Fibroblast of the aortic adventitia (primary cell): Measurements from ENCODE around the gene RBP4. TPM values are rescaled to one million over a fixed set of nuclear protein-coding genes. Genes with fewer than 3 reads are reported as not detected.

Experiments used
- DNase-seq: peaks from one replicate; pipeline ENCODE4 v3.0.0-alpha.2; 2010; ENCODE audit warnings: low read depth
- H3K4me3 ChIP-seq: 2 replicates; pipeline ENCODE4 v1.5.1; 2011; ENCODE audit warnings: low read depth, mild to moderate bottlenecking, control low read depth, low read length, moderate library complexity
- total RNA-seq: library from RNA; depleted of rRNA; stranded (reverse); fragments of >200 nt; gene quantifications from 2 replicates; pipeline ENCODE4 v1.2.3, GENCODE V29; 2012; ENCODE audit warnings: low replicate concordance
- TF ChIP-seq, protein P1 (sequence below): IDR thresholded peaks from 2 replicates; pipeline ENCODE4 v1.5.1; 2011; ENCODE audit warnings: mild to moderate bottlenecking, low read length, control low read depth, inconsistent platforms; ENCODE audit not compliant: insufficient read depth

RBP4 gene
- total RNA-seq = 1.9 and 2.5 TPM in 2 replicates

GRCh38 chr10:93601146-93601773 is at the start of gene RBP4:
Gene RBP4 (minus strand): TSS chr10:93601235. CDS start chr10:93601028, 207 bp downstream.
- TF ChIP-seq, protein P1, sequence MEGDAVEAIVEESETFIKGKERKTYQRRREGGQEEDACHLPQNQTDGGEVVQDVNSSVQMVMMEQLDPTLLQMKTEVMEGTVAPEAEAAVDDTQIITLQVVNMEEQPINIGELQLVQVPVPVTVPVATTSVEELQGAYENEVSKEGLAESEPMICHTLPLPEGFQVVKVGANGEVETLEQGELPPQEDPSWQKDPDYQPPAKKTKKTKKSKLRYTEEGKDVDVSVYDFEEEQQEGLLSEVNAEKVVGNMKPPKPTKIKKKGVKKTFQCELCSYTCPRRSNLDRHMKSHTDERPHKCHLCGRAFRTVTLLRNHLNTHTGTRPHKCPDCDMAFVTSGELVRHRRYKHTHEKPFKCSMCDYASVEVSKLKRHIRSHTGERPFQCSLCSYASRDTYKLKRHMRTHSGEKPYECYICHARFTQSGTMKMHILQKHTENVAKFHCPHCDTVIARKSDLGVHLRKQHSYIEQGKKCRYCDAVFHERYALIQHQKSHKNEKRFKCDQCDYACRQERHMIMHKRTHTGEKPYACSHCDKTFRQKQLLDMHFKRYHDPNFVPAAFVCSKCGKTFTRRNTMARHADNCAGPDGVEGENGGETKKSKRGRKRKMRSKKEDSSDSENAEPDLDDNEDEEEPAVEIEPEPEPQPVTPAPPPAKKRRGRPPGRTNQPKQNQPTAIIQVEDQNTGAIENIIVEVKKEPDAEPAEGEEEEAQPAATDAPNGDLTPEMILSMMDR = no peak
- no peak for DNase-seq
- peak within 1 kb of the TSS; percentile 31 for H3K4me3 ChIP-seq

DNA sequence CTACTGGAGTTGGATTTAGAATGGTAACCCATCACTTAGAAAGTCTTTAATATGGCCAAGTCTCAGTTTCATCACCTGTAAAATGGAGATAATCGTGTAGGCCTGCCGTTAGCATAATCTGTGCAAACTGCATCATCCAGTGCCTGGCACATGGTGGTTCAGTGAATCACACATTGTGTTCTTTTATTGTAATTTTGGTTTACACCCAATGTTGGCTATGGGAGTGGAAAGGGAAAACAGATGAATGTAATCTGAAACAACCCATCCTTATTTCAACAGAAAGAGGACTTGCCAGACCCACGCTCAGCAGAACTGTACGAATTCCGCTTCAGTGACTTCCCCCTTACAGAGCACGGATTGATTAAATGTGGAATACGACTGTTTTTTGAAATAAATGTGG is 38.8 kb upstream of the RBP4 start:
- TF ChIP-seq, protein P1 = no peak
- no peak overlapping the region for H3K4me3 ChIP-seq
- no peak for DNase-seq

- no peak overlapping the region for H3K4me3 ChIP-seq
- TF ChIP-seq, protein P1 = no peak
- no peak for DNase-seq
Observed at GRCh38 chr10:93630625-93631557, 29.9 kb upstream of the RBP4 start.

GRCh38 chr10:93629647-93630305 is 28.7 kb upstream of the RBP4 start:
- TF ChIP-seq, protein P1 = no peak
- no peak for DNase-seq
- H3K4me3 ChIP-seq = no peak overlapping the region

DNA sequence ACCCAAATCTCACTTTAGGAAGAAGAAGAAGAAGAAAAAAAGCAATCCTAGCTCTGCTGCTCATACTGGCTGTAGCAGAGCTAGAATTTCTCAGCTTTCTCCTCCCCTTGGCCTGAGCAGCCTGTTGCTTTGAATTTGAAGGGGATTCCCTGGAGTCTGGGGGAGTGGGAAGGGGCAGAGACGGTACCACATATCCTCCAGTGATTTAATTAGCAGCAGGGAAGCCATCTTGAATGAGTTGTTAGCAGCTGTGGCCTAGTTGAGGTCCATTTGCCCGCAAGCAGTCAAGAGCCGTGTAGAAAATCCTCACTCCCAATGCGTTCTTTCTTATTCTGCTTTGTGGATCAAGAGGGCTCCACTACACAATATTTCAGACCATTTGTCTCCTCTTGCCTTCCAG is 27.8 kb upstream of the RBP4 start:
- H3K4me3 ChIP-seq = no peak overlapping the region
- TF ChIP-seq, protein P1 = no peak
- DNase-seq = no peak

- TF ChIP-seq, protein P1 = no peak
- DNase-seq = no peak
- H3K4me3 ChIP-seq = no peak overlapping the region
Observed at GRCh38 chr10:93622942-93623341, 21.9 kb upstream of the RBP4 start.
